GM19463 (cell line): ENCODE measurements around the gene NFATC1.

Experiments used
- ATAC-seq: cut with Tn5 transposase; IDR thresholded peaks from one replicate; pipeline ENCODE4 v1.9.1; 2021; ENCODE audit warnings: mild to moderate bottlenecking, moderate library complexity; ENCODE audit not compliant: unreplicated experiment

NFATC1 gene

GRCh38 chr18:79436556-79437275, 41.0 kb downstream of the NFATC1 start:
- ATAC-seq, result no peak

- peak; percentile 43 for ATAC-seq
Observed at GRCh38 chr18:79438089-79438897, 42.6 kb downstream of the NFATC1 start.

DNA sequence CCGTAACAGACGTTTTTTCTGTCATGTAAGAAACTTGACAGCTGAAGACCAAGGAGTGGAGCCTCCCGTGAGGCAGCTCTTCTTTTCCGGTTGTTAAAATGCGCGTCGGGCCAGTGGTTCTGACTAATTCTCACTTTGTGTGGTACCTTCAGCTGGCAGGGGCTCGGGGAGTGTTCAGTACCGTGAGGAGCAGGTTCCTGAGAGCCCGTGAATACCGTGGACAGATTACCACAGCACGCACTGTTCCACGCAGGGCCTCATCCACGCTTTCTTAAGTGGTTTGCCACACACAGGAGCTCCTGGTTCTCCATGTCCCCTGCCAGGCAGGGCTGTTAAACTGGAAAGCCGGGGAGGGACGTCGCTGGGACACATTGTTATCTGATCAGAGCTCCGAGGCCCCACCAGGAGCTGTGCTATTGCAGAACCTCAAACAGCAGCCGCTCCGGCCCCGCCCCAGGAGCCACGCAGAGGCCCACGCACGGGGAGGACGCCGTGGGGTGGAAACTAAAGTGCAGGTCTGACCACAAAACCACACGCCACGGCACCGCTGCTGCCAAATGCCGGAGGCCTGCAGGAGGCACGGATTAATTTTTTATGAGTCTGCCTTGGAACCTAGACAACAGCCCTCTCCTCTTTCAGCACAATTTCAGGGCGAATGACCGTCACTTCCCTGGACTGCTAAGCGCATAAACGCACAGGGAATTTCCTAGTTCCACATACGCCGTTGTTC, 43.3 kb downstream of the NFATC1 start:
- ATAC-seq, result peak; percentile 24

GRCh38 chr18:79439628-79440023, 43.9 kb downstream of the NFATC1 start:
- no peak for ATAC-seq

- no peak for ATAC-seq
Observed at GRCh38 chr18:79440316-79441110, 44.8 kb downstream of the NFATC1 start.

- no peak for ATAC-seq
Observed at GRCh38 chr18:79441420-79441819, 45.7 kb downstream of the NFATC1 start.

DNA sequence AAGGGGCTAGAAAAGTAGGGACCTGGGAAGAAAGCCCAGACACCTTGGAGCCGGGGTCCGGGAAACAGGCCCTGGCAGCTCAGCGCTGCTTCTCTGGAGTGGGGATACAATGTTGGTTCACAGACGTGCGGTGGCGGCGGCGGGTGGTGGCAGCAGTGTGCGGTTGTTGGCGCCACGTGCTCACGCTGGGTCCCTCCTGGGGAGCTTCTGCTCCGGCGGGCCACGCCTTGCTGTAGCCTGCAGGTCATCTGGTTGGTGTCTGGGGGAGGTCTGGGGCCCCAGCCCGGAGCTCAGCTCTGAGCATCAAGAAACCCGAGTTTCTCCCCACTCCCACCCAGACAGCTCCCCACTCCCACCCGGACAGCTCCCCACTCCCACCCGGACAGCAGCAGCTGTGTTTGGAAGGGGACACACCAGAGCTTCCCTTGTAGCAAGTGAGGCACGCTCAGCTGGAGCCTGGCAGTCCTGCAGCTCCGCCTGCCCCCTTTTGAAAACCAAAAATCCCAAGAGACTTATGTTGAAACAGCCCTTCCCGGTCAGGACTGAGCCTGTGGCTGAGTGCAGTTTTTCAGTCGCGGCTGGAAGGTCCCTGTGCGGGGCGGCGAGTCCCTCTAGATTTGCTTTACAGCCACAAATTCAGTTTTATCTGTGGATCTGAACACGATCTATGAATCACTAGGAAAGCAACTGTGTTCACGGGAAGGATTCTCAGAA, 46.9 kb downstream of the NFATC1 start:
- no peak for ATAC-seq

- no peak for ATAC-seq
Observed at GRCh38 chr18:79445221-79445620, 49.5 kb downstream of the NFATC1 start.

GRCh38 chr18:79445696-79446561, 50.2 kb downstream of the NFATC1 start:
- ATAC-seq, result no peak

GRCh38 chr18:79446931-79447330, 51.2 kb downstream of the NFATC1 start:
- ATAC-seq, result no peak

GRCh38 chr18:79447703-79448367, 52.1 kb downstream of the NFATC1 start:
- no peak for ATAC-seq

DNA sequence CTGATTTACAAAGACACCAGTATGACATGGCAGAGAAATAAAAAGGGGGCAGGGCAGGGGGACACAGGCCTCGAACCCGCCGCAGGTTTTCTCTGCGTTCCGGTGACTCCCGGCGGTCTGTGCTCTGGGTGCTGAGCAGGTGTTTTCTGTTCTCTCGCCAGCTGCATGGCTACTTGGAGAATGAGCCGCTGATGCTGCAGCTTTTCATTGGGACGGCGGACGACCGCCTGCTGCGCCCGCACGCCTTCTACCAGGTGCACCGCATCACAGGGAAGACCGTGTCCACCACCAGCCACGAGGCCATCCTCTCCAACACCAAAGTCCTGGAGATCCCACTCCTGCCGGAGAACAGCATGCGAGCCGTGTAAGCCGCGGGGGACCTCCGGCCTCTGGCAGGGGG, 52.9 kb downstream of the NFATC1 start:
- no peak for ATAC-seq

- no peak for ATAC-seq
Observed at GRCh38 chr18:79449551-79450288, 54.0 kb downstream of the NFATC1 start.

DNA sequence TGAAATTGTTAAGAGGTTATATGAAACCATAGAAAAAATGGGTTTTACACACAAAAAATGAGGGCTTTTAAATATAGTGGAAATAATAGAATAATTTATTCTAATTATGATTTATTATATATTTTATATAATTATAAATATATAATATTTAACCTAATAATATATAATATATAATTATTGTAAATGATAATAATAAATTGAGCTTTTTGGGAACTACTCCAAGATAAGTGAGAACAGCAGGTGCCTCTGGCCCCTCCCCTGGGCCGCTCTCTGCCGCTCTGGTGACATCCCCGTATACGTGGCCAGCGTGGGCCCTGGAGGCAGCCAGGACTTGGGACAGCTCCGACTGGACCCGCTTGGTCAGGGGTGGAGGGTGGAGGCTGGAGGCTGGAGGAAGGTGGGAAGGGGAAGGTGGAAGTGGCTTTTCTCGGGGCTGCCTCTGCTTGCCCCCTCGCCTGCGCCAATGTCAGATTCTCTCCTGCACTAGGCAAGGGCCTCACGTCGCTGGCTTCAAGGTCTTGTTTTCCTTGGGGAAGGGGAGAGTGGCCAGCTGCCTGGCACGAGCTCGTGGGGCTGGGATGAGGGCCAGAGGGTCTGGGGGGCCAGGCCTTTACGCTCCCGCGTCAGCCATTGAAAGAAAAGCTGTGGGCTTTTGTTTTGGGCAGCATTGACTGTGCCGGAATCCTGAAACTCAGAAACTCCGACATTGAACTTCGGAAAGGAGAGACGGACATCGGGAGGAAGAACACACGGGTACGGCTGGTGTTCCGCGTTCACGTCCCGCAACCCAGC, 54.8 kb downstream of the NFATC1 start:
- no peak for ATAC-seq

- ATAC-seq, result no peak
Observed at GRCh38 chr18:79451237-79452125, 55.8 kb downstream of the NFATC1 start.
